SJCRH30 (cell line): ENCODE measurements around the gene NHP2. TPM values are rescaled to one million over a fixed set of nuclear protein-coding genes. Genes with fewer than 3 reads are reported as not detected.

Source experiments
- DNase-seq, 2 experiments: peaks; one replicate each; pipeline ENCODE4 v3.0.0-alpha.2; 2015 to 2020
- H3K27ac ChIP-seq: fragments of 250-450 bp; sonication (Bioruptor Pico); 2 replicates; pipeline ENCODE4 v1.5.1; 2020; ENCODE audit warnings: mild to moderate bottlenecking, moderate library complexity
- H3K27me3 ChIP-seq: fragments of 250-450 bp; sonication (Bioruptor Pico); 2 replicates; pipeline ENCODE4 v1.5.1; 2020; ENCODE audit warnings: mild to moderate bottlenecking, moderate library complexity
- H3K36me3 ChIP-seq: fragments of 250-450 bp; sonication (Bioruptor Pico); 2 replicates; pipeline ENCODE4 v1.5.1; 2020; ENCODE audit warnings: mild to moderate bottlenecking, moderate library complexity
- H3K4me1 ChIP-seq: fragments of 250-450 bp; sonication (Bioruptor Pico); 2 replicates; pipeline ENCODE4 v1.5.1; 2020; ENCODE audit warnings: mild to moderate bottlenecking, moderate library complexity
- H3K4me3 ChIP-seq: fragments of 250-450 bp; sonication (Bioruptor Pico); 2 replicates; pipeline ENCODE4 v1.5.1; 2020; ENCODE audit warnings: mild to moderate bottlenecking, moderate library complexity
- H3K9me3 ChIP-seq: fragments of 250-450 bp; sonication (Bioruptor Pico); replicated peaks from 2 replicates; pipeline ENCODE4 v1.5.1; 2020; ENCODE audit warnings: mild to moderate bottlenecking, moderate library complexity
- total RNA-seq: library from RNA; depleted of rRNA; stranded (reverse); fragments of >200 nt; shearing (Covaris generic); gene quantifications from 2 replicates; pipeline ENCODE4 v1.2.3, GENCODE V29; 2014

NHP2 gene
- total RNA-seq, 1 experiment from 2014 or later = 277 TPM

- Histone ChIP-seq H3K36me3 (no peaks in the 10 kb centered on the region), H3K27ac (no peak overlapping the region), H3K27me3 (no peaks in the 10 kb centered on the region), H3K4me1 (no peaks in the 10 kb centered on the region), H3K9me3 (no peaks in the 10 kb centered on the region), H3K4me3 (no peak overlapping the region)
- no peak for DNase-seq
Observed at GRCh38 chr5:178189433-178189832, 35.7 kb upstream of the NHP2 start.

- H3K27me3 ChIP-seq = no peaks in the 10 kb centered on the region
- no peak within 1 kb of the TSS for H3K27ac ChIP-seq
- no peaks in the 10 kb centered on the region for H3K4me1 ChIP-seq
- no peak for DNase-seq
- no peak within 1 kb of the TSS for H3K4me3 ChIP-seq
- no peaks in the 10 kb centered on the region for H3K9me3 ChIP-seq
- H3K36me3 ChIP-seq = no peaks in the 10 kb centered on the region
Observed at GRCh38 chr5:178187014-178187413, 33.3 kb upstream of the NHP2 start, which contains the start of gene GMCL2. Gene GMCL2 (minus strand): TSS chr5:178187371. CDS start chr5:178187299, 72 bp downstream.

- H3K27ac ChIP-seq = no peak overlapping the region
- no peaks in the 10 kb centered on the region for H3K27me3 ChIP-seq
- H3K4me1 ChIP-seq = no peaks in the 10 kb centered on the region
- H3K4me3 ChIP-seq = no peak overlapping the region
- H3K36me3 ChIP-seq = no peaks in the 10 kb centered on the region
- no peak for DNase-seq
- H3K9me3 ChIP-seq = no peaks in the 10 kb centered on the region
Observed at GRCh38 chr5:178186427-178186826, 32.7 kb upstream of the NHP2 start.

GRCh38 chr5:178182158-178182876 lies 28.6 kb upstream of the NHP2 start:
- no peaks in the 10 kb centered on the region for H3K9me3 ChIP-seq
- H3K4me3 ChIP-seq = no peak overlapping the region
- no peak for DNase-seq
- H3K27ac ChIP-seq = no peak overlapping the region
- no peaks in the 10 kb centered on the region for H3K36me3 ChIP-seq
- H3K4me1 ChIP-seq = no peaks in the 10 kb centered on the region
- H3K27me3 ChIP-seq = no peaks in the 10 kb centered on the region

GRCh38 chr5:178180141-178180863 lies 26.6 kb upstream of the NHP2 start:
- DNase-seq = no peak

GRCh38 chr5:178177569-178177968 lies 23.9 kb upstream of the NHP2 start:
- Histone ChIP-seq H3K4me3 (no peak overlapping the region), H3K9me3 (no peaks in the 10 kb centered on the region), H3K27ac (no peak overlapping the region), H3K27me3 (no peaks in the 10 kb centered on the region), H3K4me1 (no peaks in the 10 kb centered on the region), H3K36me3 (no peaks in the 10 kb centered on the region)
- DNase-seq = no peak

More at GRCh38 chr5:178180141-178180863, 26.6 kb upstream of the NHP2 start:
- no peaks in the 10 kb centered on the region for H3K4me1 ChIP-seq
- no peak overlapping the region for H3K27ac ChIP-seq
- no peak overlapping the region for H3K4me3 ChIP-seq
- no peaks in the 10 kb centered on the region for H3K27me3 ChIP-seq
- H3K36me3 ChIP-seq = no peaks in the 10 kb centered on the region
- H3K9me3 ChIP-seq = no peaks in the 10 kb centered on the region

GRCh38 chr5:178176791-178177190 lies 23.1 kb upstream of the NHP2 start:
- Histone ChIP-seq H3K4me3 (no peak overlapping the region), H3K27me3 (no peaks in the 10 kb centered on the region), H3K4me1 (no peaks in the 10 kb centered on the region), H3K27ac (no peak overlapping the region), H3K36me3 (no peaks in the 10 kb centered on the region), H3K9me3 (no peaks in the 10 kb centered on the region)
- no peak for DNase-seq

- Histone ChIP-seq H3K4me1 (no peaks in the 10 kb centered on the region), H3K4me3 (no peak overlapping the region), H3K9me3 (no peaks in the 10 kb centered on the region), H3K27me3 (no peaks in the 10 kb centered on the region), H3K36me3 (no peaks in the 10 kb centered on the region), H3K27ac (no peak overlapping the region)
- DNase-seq = no peak
Observed at GRCh38 chr5:178174456-178174855, 20.8 kb upstream of the NHP2 start.

GRCh38 chr5:178170455-178170854 lies 16.8 kb upstream of the NHP2 start:
- Histone ChIP-seq H3K4me1 (no peaks in the 10 kb centered on the region), H3K9me3 (no peaks in the 10 kb centered on the region), H3K27me3 (no peaks in the 10 kb centered on the region), H3K27ac (no peak overlapping the region), H3K4me3 (no peak overlapping the region), H3K36me3 (no peaks in the 10 kb centered on the region)
- DNase-seq = no peak

GRCh38 chr5:178165581-178165980 lies 11.9 kb upstream of the NHP2 start:
- H3K36me3 ChIP-seq = no peaks in the 10 kb centered on the region
- H3K27me3 ChIP-seq = peaks cover 10% of the 10 kb centered on the region; the same call in 1 of the 2 replicates

GRCh38 chr5:178163772-178164735 lies 10.4 kb upstream of the NHP2 start:
- no peak overlapping the region for H3K27ac ChIP-seq
- H3K9me3 ChIP-seq = no peaks in the 10 kb centered on the region
- no peak overlapping the region for H3K4me3 ChIP-seq
- peak; percentile 86 to 95 for DNase-seq
- peaks cover 4% of the 10 kb centered on the region; the same call in 1 of the 2 replicates for H3K4me1 ChIP-seq
- peaks cover 10% of the 10 kb centered on the region; the same call in 1 of the 2 replicates for H3K27me3 ChIP-seq
- no peaks in the 10 kb centered on the region for H3K36me3 ChIP-seq

More at GRCh38 chr5:178165581-178165980, 11.9 kb upstream of the NHP2 start:
- Histone ChIP-seq H3K4me3 (no peak overlapping the region), H3K9me3 (no peaks in the 10 kb centered on the region), H3K4me1 (no peaks in the 10 kb centered on the region), H3K27ac (no peak overlapping the region)
- DNase-seq = no peak

GRCh38 chr5:178162481-178162880 lies 8.8 kb upstream of the NHP2 start:
- Histone ChIP-seq H3K36me3 (no peaks in the 10 kb centered on the region), H3K27ac (no peak overlapping the region), H3K9me3 (no peaks in the 10 kb centered on the region), H3K27me3 (peaks cover 10% of the 10 kb centered on the region; the same call in 1 of the 2 replicates), H3K4me3 (no peak overlapping the region), H3K4me1 (peaks cover 4% of the 10 kb centered on the region; the same call in 1 of the 2 replicates)
- DNase-seq = no peak

GRCh38 chr5:178160176-178160575 lies 6.5 kb upstream of the NHP2 start:
- DNase-seq = peak; percentile 44 to 64
- no peaks in the 10 kb centered on the region for H3K9me3 ChIP-seq

GRCh38 chr5:178155065-178155464 lies 1.4 kb upstream of the NHP2 start:
- H3K27ac ChIP-seq = no peak overlapping the region
- DNase-seq = no peak
- no peaks in the 10 kb centered on the region for H3K9me3 ChIP-seq
- H3K36me3 ChIP-seq = peaks cover 20% of the 10 kb centered on the region
- H3K27me3 ChIP-seq = no peaks in the 10 kb centered on the region
- no peak overlapping the region for H3K4me3 ChIP-seq
- H3K4me1 ChIP-seq = peaks cover 2% of the 10 kb centered on the region; the same call in 1 of the 2 replicates

More at GRCh38 chr5:178160176-178160575, 6.5 kb upstream of the NHP2 start:
- Histone ChIP-seq H3K36me3 (no peaks in the 10 kb centered on the region), H3K4me1 (peaks cover 4% of the 10 kb centered on the region; the same call in 1 of the 2 replicates), H3K27ac (no peak overlapping the region), H3K27me3 (peaks cover 9% of the 10 kb centered on the region; the same call in 1 of the 2 replicates), H3K4me3 (no peak overlapping the region)
